GM12872 (cell line): Measurements from ENCODE around the gene CNTRL.

Experiments used
- TF ChIP-seq, protein P1 (sequence below): IDR thresholded peaks from 3 replicates; pipeline ENCODE4 v1.5.1; 2011; ENCODE audit warnings: low read depth, mild to moderate bottlenecking, low read length, moderate library complexity; ENCODE audit not compliant: insufficient read depth

The CNTRL gene

DNA sequence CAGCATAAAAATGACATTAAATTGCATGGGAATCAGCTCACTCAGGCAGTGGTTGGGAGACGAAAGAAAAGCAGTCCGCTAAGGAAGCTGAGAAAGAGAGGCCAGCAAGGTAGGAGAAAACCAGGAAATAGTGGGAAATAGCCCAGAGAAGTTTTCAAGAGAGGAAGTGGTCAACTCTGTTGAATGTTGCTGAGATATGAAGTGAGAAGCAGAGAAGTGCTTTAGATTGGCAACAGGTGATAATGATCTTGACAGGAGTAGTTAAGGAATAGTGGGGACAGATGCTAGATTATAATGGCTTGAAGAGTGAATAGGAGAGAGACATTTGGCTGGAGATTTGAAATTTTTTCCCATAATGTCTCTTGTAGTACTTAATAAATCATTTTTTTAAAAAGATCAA, 30.8 kb downstream of the CNTRL start:
- TF ChIP-seq, protein P1, sequence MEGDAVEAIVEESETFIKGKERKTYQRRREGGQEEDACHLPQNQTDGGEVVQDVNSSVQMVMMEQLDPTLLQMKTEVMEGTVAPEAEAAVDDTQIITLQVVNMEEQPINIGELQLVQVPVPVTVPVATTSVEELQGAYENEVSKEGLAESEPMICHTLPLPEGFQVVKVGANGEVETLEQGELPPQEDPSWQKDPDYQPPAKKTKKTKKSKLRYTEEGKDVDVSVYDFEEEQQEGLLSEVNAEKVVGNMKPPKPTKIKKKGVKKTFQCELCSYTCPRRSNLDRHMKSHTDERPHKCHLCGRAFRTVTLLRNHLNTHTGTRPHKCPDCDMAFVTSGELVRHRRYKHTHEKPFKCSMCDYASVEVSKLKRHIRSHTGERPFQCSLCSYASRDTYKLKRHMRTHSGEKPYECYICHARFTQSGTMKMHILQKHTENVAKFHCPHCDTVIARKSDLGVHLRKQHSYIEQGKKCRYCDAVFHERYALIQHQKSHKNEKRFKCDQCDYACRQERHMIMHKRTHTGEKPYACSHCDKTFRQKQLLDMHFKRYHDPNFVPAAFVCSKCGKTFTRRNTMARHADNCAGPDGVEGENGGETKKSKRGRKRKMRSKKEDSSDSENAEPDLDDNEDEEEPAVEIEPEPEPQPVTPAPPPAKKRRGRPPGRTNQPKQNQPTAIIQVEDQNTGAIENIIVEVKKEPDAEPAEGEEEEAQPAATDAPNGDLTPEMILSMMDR, result no peak

DNA sequence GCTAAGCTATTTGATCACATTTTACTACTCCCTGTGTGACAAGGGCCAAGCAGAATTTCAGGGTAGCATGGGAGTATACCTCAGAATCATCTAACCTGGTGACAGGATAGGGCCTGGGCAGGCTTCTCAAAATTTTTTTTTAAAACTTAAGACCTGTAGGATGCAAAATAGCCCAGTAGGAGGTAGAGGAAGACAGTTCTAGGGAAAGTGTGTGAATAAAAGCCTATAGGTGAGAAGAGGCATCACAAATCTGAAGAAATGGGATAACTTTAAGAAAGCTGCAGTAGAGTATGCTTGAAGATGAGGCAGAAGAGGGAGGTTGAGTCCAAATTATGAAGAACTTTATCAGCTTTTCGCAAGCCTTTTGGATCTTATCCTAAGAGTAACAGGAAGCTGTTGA, 32.3 kb downstream of the CNTRL start:
- TF ChIP-seq, protein P1, result peak; percentile 26; the same call in 1 of the 3 replicates

DNA sequence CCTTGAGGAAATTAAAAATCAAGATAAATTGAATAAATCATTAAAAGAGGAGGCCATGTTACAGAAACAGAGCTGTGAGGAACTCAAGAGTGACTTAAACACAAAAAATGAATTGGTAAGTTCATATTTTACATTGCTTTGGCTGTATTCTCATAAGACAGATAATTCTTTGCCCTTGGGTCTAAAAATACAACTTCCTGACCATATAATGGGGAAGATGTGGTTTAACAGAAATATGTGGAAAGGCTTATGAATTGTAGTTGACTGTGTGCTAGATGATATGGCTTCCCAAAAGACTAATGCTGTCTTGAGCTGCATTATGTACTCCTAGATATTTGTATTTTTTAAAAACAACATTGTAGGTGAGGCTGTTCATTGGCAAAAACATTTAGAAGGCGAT, 33.1 kb downstream of the CNTRL start:
- TF ChIP-seq, protein P1, result no peak

DNA sequence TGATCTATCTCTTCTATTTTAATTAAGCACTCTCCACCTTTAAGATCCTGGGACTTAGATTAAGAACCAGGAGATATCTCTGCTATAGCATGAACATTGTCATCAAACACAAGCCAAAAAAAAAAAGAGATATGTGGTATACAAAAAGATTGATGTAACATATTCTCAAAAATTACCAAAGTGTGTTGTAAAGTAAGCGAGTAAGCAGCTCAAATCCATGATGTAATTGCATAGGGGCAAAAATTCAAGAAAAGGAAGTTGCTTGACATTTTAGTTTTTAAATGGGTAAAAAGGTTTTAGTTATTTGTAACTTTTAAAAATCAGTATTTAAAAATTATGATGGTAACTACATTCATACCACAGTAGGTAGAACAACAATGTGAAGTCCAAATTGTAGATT, 40.7 kb downstream of the CNTRL start:
- TF ChIP-seq, protein P1, result no peak

DNA sequence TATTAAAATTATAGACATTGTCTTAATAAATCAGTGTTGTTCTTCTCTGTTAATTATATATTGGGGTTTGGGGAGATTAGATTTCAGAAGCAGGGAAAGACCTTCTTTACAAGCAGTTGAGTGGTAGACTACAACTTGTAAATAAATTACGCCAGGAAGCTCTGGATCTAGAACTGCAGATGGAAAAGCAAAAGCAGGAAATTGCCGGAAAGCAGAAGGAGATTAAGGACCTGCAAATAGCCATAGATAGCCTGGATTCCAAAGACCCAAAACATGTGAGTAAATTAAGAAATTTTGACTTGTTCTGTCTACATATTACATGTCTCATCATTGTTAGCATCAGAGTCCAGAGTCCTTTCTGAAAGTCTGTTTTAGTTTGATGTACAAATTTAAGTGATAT, 43.5 kb downstream of the CNTRL start:
- TF ChIP-seq, protein P1, result no peak

DNA sequence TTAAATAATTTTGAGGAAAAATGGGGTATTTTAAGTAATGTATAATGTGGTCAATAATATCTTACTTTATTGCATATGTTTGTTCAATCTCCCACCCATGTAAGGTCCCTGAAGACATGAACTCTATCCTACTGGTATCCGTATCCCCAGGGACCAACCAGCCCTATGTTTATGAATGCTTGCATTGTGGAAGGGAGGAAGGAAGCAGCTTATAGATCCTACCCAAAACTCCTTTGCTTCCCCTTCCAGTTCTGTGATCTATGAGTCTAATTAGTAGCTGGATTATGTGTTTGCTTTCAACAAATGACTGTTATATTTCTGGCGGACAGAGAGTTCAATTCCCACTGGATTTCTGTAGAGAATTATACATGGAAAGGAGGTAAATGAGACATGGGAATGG, 45.6 kb downstream of the CNTRL start:
- TF ChIP-seq, protein P1, result no peak

DNA sequence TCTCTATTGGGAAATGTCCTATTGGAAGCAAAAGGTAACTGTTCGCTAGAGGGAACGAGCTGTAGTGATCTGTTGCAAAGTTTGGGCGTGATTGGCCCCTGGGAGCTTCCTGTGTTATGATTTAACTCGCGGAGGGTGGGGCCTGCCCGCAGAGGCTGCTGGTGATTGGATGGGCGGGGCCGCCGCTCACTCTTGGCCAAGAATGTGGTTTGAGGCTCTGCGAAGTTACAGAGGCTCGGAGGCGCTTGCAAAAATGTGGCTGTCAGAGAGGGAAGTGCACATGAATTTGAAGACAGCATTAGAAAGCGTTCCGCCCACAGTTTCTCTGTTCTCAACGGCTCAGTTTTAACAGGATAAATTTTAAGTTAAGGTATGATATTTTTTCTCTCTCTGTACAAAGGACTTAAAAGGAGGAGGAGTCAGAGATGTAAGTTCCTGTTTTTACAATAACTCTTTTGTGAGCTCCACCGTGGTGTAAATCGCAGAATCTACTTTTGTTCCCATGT, 46.9 kb downstream of the CNTRL start:
- TF ChIP-seq, protein P1, result no peak
